GM19372 (cell line): ENCODE measurements around the gene NTM.

Source experiments
- ATAC-seq: cut with Tn5 transposase; IDR thresholded peaks from one replicate; pipeline ENCODE4 v1.9.1; 2021; ENCODE audit warnings: mild to moderate bottlenecking, low read depth, moderate library complexity; ENCODE audit not compliant: unreplicated experiment

NTM gene

GRCh38 chr11:131750152-131750551 is 379.7 kb downstream of the NTM start:
- no peak for ATAC-seq

- no peak for ATAC-seq
These were observed 380.3 kb downstream of the NTM start for GRCh38 chr11:131750692-131751091.

DNA sequence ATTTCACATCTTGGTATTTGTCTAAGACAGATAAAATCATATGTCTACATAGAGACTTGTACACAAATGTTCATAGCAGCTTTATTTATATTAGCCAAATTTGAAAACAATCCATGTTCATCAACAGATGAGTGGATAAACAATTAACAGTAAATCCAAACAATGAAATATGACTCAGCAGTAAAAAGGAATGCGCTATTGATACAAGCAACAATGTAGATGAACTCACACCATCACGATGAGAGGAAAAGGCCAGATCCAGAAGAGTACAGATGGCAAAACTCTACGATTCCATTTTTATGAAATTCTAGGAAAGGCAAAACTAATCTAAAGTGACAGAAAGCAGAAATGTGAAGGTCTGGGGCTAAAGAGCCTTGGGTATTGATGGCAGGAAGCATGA is 384.3 kb downstream of the NTM start:
- ATAC-seq, result no peak

DNA sequence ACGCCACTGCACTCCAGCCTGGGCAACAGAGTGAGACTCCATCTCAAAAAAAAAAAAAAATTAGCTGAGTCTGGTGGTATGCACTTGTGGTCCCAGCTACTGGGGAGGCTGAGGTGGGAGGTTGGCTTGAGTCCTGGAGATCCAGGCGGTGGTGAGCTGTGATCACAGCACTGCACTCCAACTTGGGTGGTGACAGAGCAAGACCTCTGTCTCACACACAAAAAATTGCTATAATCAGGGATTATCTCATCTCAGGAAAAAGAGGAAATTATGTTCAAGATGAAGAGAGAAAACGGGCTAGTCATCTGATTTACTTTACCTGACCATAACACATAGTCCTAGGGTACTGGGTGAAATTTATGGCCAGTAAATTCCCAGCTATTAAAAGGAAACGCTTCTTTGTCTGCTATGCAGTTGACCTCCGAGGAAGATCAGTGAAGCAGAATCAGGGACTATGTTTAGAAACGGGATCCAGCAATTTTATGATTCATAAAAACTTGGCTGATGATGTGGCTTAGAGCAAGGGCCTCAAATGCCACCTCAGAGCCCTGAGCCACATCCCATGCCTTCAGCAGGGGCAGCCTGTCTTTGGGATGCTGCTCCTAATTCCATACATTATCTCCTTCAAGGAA is 386.2 kb downstream of the NTM start:
- ATAC-seq, result no peak

- ATAC-seq, result no peak
These were observed 388.3 kb downstream of the NTM start for GRCh38 chr11:131758726-131759125.

DNA sequence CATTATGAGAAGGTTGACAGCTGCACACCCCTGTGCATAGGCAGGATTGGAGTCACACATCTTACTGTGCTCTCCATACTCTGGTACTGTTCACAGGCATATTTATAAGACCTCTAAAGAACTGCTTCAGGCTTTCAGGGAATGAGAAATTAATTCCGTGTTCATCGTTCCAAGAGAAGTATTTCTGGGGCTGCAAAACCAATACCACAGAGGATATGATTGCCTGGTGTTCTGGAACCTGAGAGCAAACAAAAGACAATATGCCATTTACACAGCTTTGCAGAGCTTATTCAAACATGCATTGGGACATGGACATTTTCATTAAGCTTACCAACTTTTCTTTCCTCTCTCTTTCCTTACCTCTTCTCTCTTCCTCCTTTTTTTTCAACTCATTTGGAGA is 388.7 kb downstream of the NTM start:
- ATAC-seq, result no peak

GRCh38 chr11:131760091-131761061 is 390.0 kb downstream of the NTM start:
- no peak for ATAC-seq

GRCh38 chr11:131762346-131763110 is 392.1 kb downstream of the NTM start:
- ATAC-seq, result no peak

DNA sequence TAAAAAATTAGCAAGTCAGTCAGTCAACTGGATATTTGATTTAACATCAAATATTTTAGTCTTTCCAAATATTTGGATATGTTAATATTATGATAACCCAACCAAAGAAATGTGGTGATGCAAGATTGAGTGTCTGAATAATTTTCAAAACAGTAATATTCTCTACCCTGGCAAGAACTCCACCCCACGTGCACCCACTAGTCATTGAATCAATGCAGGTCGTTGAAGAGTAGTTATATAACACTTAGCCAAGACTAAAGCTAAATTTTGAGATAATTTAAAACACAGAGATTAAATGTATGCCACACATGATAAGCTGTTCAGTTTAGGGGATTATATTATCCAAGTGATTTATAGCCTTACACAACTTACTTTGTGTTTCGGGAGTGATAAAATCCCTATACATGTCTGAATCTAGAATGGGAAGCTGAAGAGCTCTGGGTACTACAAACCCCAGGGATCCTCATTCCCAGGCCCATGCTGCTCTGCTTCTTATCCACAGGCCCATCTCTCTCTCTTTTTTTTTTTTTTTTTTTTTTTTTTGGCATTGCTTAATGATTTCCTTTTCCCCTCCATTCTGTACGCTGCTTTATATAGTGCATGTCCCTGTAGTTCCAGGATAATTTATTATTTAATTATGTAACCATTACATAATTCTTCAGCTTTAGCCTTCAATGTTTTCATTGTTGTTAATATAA is 392.9 kb downstream of the NTM start:
- no peak for ATAC-seq

- no peak for ATAC-seq
These were observed 393.7 kb downstream of the NTM start for GRCh38 chr11:131764126-131764525.

DNA sequence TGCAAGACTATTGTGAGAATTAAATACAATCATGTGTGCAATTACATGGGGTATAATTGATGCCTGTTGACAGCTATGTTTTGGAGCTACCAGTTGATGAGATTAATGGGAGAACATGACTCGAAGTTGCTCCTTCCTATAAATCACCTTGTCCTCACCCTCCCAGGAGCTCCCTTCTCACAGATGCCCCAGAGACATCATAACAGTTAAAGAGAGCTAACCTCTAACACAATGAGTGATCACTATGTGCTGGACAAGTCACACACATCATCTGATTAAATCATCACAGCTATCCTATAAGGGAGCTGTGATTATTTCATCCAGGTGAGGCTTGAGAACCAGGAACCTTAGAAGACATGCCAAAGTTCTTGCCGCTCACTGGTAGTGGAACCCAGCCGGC is 394.2 kb downstream of the NTM start:
- ATAC-seq, result no peak

- ATAC-seq, result no peak
These were observed 396.2 kb downstream of the NTM start for GRCh38 chr11:131766637-131767036.

DNA sequence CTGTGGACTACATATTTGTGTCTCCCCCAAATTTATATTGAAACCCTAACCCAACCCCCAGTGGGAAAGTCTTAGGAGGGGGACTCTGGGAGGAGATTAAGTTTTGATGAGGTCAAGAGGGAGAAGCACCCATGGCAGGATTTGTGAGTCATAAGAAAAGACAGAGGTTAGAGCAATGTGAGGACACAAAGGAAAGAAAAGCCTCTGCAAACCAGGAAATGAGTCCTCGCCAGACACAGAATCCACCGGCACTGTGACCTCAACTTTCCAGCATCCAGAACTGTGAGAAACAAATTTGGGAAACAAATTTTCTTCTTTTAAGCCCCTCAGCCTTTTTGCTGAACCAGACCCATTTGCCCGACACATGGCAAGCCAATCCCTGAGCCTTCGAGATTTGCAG is 397.0 kb downstream of the NTM start:
- ATAC-seq, result no peak

DNA sequence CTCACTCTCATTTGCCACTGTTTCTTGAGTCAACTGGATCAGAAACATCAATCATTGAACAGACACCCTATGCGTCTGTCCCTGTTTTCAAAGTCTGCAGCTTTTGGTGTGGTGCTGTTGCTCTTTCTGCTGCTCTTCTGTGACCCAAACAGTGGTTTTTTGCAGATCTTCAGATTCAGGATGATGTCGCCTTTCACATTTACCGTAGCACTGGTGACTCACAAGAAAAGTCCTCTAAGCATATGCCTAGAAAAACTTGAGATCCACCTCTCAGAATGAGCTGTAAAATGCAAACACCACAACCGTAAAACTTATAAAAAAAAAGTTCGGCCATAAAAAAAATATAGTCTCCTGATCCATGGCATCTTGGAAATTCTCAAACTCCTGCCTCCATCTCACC is 400.4 kb downstream of the NTM start:
- ATAC-seq, result no peak

DNA sequence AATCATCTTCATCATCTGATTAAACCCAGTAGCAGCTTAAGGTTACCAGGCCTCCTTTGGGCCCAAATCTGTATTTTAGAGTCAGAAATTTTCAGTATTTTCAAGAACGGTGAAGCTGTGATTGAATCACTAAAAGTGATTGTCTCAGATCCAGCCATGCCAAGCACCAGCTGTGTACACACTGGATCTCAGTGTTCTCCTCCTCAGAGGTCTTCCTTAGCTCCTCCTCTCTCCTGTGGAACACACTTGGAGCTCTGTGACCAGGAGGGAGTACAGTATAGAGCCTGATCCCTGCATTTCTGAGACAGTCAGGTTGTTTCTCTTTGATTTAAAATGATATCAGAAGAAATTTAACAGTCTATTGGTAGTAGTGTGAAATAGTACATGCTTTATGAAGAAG is 401.1 kb downstream of the NTM start:
- no peak for ATAC-seq

GRCh38 chr11:131773626-131774025 is 403.2 kb downstream of the NTM start:
- no peak for ATAC-seq

GRCh38 chr11:131776211-131776610 is 405.8 kb downstream of the NTM start:
- ATAC-seq, result no peak

GRCh38 chr11:131785801-131786200 is 415.4 kb downstream of the NTM start:
- ATAC-seq, result no peak

GRCh38 chr11:131787119-131787518 is 416.7 kb downstream of the NTM start:
- no peak for ATAC-seq

GRCh38 chr11:131790586-131790985 is 420.2 kb downstream of the NTM start:
- ATAC-seq, result no peak

- no peak for ATAC-seq
These were observed 421.8 kb downstream of the NTM start for GRCh38 chr11:131792243-131792642.
